BE2C (cell line): Measurements from ENCODE around the gene OXNAD1.

Experiments
- DNase-seq: peaks from one replicate; pipeline ENCODE4 v3.0.0-alpha.2; 2020
- H3K27me3 ChIP-seq: fragments of 250-450 bp; sonication (Bioruptor Pico); 2 replicates; pipeline ENCODE4 v1.5.1; 2020; ENCODE audit warnings: mild to moderate bottlenecking
- H3K36me3 ChIP-seq: fragments of 250-450 bp; sonication (Bioruptor Pico); 2 replicates; pipeline ENCODE4 v1.5.1; 2020; ENCODE audit warnings: mild to moderate bottlenecking
- H3K4me1 ChIP-seq: fragments of 250-450 bp; sonication (Bioruptor Pico); 2 replicates; pipeline ENCODE4 v1.5.1; 2020
- H3K4me3 ChIP-seq: 2 replicates; pipeline ENCODE4 v1.5.1; 2011; ENCODE audit warnings: low read depth, low read length
- H3K9me3 ChIP-seq: fragments of 250-450 bp; sonication (Bioruptor Pico); 2 replicates; pipeline ENCODE4 v1.5.1; 2020
- TF ChIP-seq, protein P1 (sequence below): IDR thresholded peaks from 2 replicates; pipeline ENCODE4 v1.5.1; 2012; ENCODE audit warnings: mild to moderate bottlenecking, low read depth, low read length

The OXNAD1 gene

DNA sequence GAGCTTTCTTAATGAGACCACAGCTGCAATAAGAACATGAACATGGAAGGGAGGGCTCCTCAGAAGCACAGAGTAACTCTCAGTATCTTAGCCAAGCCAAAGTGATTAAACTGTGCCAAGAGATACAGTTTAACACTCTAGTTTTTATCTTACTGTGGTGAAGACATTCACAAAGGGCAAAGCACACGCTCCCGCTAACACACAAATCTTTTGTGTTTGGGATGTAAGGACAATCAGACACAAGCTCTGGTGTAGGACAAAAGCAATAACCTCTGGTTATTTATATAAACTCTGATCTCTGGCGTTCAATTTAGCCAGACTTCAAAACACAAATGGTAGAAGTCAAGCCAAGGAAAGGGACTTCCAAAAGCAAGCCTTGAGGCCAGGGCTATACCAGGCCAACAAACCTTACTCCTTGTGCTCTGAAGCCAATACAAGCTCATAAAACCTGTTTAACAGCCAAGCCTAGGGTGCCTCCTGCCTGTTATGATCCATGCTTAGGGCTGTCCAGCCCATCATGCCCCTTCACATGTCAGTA, 28.1 kb upstream of the OXNAD1 start:
- Histone ChIP-seq H3K36me3 (no peaks in the 10 kb centered on the region), H3K9me3 (no peaks in the 10 kb centered on the region), H3K4me3 (no peak overlapping the region), H3K4me1 (no peaks in the 10 kb centered on the region), H3K27me3 (no peaks in the 10 kb centered on the region)
- DNase-seq = no peak
- TF ChIP-seq, protein P1, sequence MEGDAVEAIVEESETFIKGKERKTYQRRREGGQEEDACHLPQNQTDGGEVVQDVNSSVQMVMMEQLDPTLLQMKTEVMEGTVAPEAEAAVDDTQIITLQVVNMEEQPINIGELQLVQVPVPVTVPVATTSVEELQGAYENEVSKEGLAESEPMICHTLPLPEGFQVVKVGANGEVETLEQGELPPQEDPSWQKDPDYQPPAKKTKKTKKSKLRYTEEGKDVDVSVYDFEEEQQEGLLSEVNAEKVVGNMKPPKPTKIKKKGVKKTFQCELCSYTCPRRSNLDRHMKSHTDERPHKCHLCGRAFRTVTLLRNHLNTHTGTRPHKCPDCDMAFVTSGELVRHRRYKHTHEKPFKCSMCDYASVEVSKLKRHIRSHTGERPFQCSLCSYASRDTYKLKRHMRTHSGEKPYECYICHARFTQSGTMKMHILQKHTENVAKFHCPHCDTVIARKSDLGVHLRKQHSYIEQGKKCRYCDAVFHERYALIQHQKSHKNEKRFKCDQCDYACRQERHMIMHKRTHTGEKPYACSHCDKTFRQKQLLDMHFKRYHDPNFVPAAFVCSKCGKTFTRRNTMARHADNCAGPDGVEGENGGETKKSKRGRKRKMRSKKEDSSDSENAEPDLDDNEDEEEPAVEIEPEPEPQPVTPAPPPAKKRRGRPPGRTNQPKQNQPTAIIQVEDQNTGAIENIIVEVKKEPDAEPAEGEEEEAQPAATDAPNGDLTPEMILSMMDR = no peak

GRCh38 chr3:16239086-16239770, 25.8 kb upstream of the OXNAD1 start:
- no peak for DNase-seq
- TF ChIP-seq, protein P1 = no peak
- Histone ChIP-seq H3K36me3 (no peaks in the 10 kb centered on the region), H3K27me3 (no peaks in the 10 kb centered on the region), H3K4me1 (no peaks in the 10 kb centered on the region), H3K9me3 (no peaks in the 10 kb centered on the region), H3K4me3 (no peak overlapping the region)

- DNase-seq = no peak
- Histone ChIP-seq H3K4me1 (no peaks in the 10 kb centered on the region), H3K4me3 (no peak overlapping the region), H3K9me3 (no peaks in the 10 kb centered on the region), H3K27me3 (no peaks in the 10 kb centered on the region), H3K36me3 (no peaks in the 10 kb centered on the region)
- TF ChIP-seq, protein P1 = no peak
Observed at GRCh38 chr3:16239780-16240179, 25.2 kb upstream of the OXNAD1 start.

- Histone ChIP-seq H3K4me1 (no peaks in the 10 kb centered on the region), H3K27me3 (no peaks in the 10 kb centered on the region), H3K36me3 (no peaks in the 10 kb centered on the region), H3K9me3 (no peaks in the 10 kb centered on the region), H3K4me3 (no peak overlapping the region)
- no peak for DNase-seq
- TF ChIP-seq, protein P1 = no peak
Observed at GRCh38 chr3:16240229-16241023, 24.6 kb upstream of the OXNAD1 start.

- H3K4me3 ChIP-seq = no peak overlapping the region
- no peaks in the 10 kb centered on the region for H3K36me3 ChIP-seq
- no peaks in the 10 kb centered on the region for H3K9me3 ChIP-seq
- H3K27me3 ChIP-seq = no peaks in the 10 kb centered on the region
- TF ChIP-seq, protein P1 = no peak
- H3K4me1 ChIP-seq = no peaks in the 10 kb centered on the region
- no peak for DNase-seq
Observed at GRCh38 chr3:16241225-16241624, 23.8 kb upstream of the OXNAD1 start.

GRCh38 chr3:16242177-16242576, 22.8 kb upstream of the OXNAD1 start:
- DNase-seq = no peak
- TF ChIP-seq, protein P1 = no peak
- Histone ChIP-seq H3K9me3 (no peaks in the 10 kb centered on the region), H3K4me3 (no peak overlapping the region), H3K4me1 (no peaks in the 10 kb centered on the region), H3K27me3 (no peaks in the 10 kb centered on the region), H3K36me3 (no peaks in the 10 kb centered on the region)
